Glomerular endothelial cell (primary cell): ENCODE measurements around the gene BMAL1. TPM values are rescaled to one million over a fixed set of nuclear protein-coding genes. Genes with fewer than 3 reads are reported as not detected.

Experiments used
- DNase-seq: peaks from one replicate; pipeline ENCODE4 v3.0.0-alpha.2; 2011; ENCODE audit warnings: low read depth, low spot score; ENCODE audit errors: extremely low read depth
- total RNA-seq: library from RNA; depleted of rRNA; stranded (reverse); fragments of >200 nt; gene quantifications from 2 replicates; pipeline ENCODE4 v1.2.3, GENCODE V29; 2015

Gene BMAL1
- total RNA-seq, 1 donor from 2014 or later, result 10.6 TPM

- no peak for DNase-seq
Observed at GRCh38 chr11:13314676-13315394, 37.2 kb downstream of the BMAL1 start.

- no peak for DNase-seq
Observed at GRCh38 chr11:13315517-13316432, 38.2 kb downstream of the BMAL1 start.

- no peak for DNase-seq
Observed at GRCh38 chr11:13316528-13316961, 39.0 kb downstream of the BMAL1 start.

- no peak for DNase-seq
Observed at GRCh38 chr11:13317293-13318080, 39.9 kb downstream of the BMAL1 start.

DNA sequence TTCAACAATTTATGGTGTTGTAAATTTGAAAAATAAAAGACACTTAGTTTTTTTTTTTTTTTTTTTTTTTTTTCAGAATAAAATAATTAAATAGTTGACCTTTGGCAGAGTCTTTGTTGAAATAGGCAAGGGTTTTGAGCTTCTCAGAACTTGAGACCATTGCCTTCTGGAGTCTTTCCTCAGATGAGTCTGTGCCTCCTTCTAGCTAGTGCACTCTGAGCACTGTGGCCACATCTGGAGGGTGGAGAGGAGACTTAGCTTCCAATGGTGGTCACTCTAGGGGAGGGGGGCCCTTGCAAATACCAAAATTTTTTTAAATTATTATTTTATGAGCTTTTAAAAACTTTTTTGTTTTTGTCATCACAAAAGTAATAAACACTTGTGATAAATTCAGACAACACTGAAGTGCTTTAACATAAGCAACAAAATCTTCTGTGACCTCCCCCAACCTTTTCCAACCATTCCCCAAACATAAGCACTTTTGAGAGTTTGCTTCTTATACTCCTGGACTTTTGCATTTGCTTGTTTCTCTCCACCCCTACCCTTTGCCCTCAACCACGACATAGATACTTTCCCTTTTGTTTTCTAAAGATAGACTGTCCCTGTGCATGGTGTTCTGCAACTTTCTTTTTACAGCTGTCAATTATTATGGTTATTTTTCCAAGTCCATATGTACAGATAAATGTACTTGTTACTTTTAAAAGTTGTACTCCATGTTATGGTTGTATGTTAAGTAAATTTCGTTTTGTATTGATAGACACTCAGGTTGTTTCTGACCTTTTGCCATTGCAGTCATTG is 41.1 kb downstream of the BMAL1 start:
- no peak for DNase-seq

GRCh38 chr11:13320688-13321087 is 43.1 kb downstream of the BMAL1 start:
- no peak for DNase-seq

GRCh38 chr11:13321431-13321830 is 43.8 kb downstream of the BMAL1 start:
- no peak for DNase-seq

GRCh38 chr11:13324141-13324540 is 46.6 kb downstream of the BMAL1 start:
- no peak for DNase-seq

DNA sequence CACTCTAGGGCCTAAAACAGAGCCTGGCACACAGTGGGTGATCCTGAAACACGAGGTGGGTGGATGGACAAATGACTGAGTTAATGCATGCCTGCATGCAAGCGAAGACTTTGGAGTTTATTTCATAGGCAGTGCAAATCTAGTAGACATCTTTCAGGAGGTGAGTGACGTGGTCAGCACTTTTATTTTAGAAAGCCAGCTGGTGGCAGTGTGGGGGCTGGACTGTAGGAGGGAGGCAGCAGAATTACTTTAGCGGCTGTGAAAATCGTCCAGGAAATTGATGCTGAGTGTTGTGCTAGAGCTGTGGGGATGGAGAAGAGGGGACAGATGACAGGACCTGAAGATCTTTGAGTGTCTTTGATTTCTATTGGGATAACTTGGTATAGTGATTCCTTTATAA is 47.1 kb downstream of the BMAL1 start:
- DNase-seq, result no peak

GRCh38 chr11:13327421-13327820 is 49.8 kb downstream of the BMAL1 start:
- no peak for DNase-seq

DNA sequence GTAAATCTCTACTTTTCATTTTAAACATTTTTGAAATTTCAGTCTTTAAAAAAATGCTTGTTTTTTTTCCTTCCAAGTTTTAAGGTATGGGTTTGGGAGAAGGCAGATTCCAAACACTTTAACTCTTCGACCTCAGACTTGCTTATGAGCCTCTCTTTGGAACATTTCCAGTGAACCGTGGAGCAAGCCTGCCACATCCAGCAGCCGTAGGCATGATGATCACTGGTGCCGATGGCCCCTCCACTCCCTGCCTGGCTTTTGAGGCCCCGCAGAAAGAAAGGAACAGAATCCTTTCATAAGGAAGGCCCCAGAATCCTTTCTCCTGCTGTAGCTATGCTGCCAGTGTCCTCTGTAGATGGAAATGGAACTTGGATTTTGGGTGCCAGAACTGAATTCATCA is 50.7 kb downstream of the BMAL1 start:
- no peak for DNase-seq

DNA sequence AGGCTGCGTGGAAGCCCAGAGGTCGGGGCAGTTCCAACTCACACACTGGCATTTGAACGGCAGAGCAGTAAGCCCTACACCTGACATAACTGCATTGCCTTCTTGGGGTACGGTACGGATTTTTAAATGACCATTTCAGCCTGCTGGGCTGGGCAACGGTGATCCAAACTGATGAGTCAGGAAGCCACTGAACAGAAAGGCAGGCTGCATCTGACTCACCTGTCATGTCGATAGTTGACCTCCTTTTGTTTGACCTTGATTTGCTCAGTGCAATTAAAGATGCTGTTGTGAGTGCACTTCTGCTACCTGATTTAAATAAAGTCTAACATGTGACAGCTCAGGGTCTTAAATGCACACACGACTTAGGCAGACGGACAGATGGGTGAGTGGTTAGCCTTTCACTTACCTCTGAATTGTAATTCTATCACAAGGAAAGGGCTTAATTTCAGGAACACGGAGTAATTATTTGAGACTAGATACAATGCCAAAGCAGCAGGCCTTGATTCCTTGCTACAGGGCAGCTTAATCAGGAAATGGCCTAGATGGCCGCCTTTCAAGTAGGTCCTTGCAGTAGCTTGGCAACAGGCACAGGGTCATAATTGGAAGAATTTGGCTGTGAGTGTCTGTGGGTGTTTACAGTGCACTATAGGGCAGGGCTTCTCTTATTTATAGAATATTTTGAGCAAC is 52.2 kb downstream of the BMAL1 start:
- no peak for DNase-seq

DNA sequence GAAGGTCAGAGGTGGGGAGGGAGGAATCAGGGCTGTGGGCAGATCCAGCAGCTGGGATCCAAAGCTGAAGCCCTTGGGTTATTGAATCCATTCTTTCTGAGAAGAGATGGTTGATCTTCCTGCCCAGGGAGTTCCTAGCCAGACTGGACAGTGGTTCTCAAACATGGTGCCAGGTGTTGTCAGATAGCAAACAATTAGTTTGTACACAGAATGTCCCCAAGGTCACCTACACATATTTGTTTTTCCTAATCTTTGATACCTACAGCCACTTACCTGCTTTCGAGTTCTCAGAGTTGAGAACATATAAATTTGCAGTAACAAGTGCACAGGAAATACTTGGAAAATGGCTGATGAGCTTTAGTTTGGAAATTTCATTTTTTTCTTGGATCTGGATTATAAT is 54.5 kb downstream of the BMAL1 start:
- DNase-seq, result no peak

DNA sequence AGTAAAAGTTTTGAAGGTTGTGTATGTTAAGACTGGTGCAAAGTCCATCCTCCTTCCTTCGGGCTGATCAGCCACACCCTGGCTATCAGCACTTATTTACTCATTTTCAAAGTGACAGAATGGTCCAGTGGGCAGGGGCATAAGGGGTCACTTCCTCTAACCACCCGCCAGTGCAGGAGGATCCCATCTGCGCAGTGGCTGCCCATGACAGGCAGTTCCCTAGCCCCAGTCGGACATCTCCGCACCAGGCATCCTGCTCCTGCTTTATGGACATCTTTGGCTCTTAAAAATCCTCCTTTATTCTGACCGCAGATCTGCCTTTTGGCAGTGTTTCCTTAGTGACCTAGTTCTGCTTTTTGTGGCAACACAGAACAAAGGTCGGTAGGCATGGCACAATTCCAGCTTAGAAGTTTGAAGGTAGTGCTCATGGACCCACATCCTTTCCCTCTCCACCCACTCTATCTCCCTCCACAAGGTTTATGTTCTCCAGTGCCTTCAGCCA is 55.9 kb downstream of the BMAL1 start:
- no peak for DNase-seq

DNA sequence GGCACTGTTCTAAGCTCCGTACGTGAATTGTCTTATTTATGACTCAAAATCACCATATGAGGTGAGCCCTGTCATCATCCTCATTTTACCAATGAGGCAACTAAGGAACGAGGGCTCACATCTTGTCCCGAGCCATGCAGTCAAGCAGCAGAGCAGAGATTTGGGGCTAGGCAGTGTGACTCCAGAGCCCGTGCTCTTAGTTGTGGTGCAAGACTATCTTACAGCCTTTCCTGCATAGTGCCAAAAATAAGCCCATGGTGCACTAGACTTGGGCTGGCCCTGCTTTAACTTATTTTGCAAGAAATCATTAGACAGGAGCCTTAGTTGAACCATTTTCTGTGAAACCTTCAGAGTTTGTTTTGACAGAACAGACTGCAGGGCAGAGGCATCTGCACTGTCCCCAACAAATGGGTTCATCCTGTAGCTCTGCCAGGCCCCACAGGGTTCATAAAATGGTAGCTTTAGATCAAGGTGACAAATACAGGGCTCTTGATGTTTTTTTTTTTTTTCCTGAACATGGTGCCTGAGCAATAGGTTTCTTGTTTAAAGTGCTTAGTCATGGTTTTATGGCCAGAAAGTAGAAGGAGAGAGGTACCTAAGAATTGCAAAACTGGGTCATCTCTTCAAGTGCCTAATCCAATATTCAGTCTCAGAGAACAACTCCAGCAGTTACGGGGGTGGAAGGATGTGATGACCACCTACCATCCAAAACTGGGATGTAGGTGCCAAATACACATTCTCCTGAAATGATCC is 56.6 kb downstream of the BMAL1 start:
- no peak for DNase-seq

GRCh38 chr11:13335319-13335718 is 57.7 kb downstream of the BMAL1 start:
- DNase-seq, result peak; percentile 34

GRCh38 chr11:13336246-13336878 is 58.8 kb downstream of the BMAL1 start:
- DNase-seq, result no peak

DNA sequence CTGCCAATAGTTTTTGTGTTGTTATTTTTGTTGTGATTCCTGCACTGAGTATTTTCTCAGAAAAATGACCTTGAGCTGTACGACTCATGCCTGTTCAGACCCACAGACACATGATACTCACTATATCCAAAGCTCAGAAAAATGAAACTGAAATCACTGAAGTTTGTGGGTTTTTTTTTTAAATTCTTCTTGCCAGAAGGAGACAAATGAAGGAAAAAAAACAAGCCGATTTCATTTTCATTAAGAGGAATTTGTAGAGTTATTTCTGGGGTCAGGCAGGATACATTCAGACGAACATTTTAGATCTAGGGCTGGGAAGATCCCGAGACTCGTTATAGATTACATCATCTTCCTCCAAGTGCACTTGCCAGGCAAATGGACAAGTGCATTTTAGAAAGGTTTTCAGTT is 60.4 kb downstream of the BMAL1 start:
- DNase-seq, result peak; percentile 37
